HL-60 (cell line): ENCODE measurements around the gene BTG1.

ENCODE experiments used
- GABPA ChIP-seq: IDR thresholded peaks from 2 replicates; pipeline ENCODE4 v1.6.1; 2012; ENCODE audit warnings: low read depth
- POLR2AphosphoS5 ChIP-seq: IDR thresholded peaks from 2 replicates; pipeline ENCODE4 v1.6.1; 2012; ENCODE audit warnings: low read depth
- SPI1 ChIP-seq: IDR thresholded peaks from 2 replicates; pipeline ENCODE4 v1.6.1; 2012; ENCODE audit warnings: low read depth, mild to moderate bottlenecking, borderline replicate concordance
- TF ChIP-seq, protein P1 (sequence below): IDR thresholded peaks from one replicate; pipeline ENCODE4 v1.5.1; 2011; ENCODE audit warnings: low read length, control low read depth, inconsistent platforms; ENCODE audit not compliant: insufficient read depth
- TF ChIP-seq, protein P2 (sequence below): IDR thresholded peaks from 2 replicates; pipeline ENCODE4 v1.6.1; 2012; ENCODE audit warnings: low read depth; ENCODE audit not compliant: insufficient replicate concordance

DNA sequence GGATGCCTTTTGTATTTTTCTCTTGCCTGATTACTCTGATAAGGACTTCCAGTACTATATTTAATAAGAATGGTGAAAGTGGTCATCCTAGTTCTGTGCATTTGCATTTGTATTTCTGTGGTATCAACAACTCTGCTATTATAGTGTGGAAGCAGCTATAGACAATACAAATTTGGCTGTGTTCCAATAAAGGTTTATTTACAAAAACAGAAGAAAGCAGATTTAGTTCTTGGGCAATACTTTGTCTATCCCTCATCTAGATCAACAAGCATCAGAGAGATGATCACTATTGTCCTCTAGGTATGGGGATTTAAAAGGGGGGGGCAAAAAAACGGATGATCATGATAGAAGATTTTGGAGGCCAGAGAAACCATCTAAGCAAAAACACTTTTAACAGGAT is 19.1 kb upstream of the BTG1 start:
- TF ChIP-seq, protein P1, sequence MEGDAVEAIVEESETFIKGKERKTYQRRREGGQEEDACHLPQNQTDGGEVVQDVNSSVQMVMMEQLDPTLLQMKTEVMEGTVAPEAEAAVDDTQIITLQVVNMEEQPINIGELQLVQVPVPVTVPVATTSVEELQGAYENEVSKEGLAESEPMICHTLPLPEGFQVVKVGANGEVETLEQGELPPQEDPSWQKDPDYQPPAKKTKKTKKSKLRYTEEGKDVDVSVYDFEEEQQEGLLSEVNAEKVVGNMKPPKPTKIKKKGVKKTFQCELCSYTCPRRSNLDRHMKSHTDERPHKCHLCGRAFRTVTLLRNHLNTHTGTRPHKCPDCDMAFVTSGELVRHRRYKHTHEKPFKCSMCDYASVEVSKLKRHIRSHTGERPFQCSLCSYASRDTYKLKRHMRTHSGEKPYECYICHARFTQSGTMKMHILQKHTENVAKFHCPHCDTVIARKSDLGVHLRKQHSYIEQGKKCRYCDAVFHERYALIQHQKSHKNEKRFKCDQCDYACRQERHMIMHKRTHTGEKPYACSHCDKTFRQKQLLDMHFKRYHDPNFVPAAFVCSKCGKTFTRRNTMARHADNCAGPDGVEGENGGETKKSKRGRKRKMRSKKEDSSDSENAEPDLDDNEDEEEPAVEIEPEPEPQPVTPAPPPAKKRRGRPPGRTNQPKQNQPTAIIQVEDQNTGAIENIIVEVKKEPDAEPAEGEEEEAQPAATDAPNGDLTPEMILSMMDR = no peak
- TF ChIP-seq SPI1 (no peak), POLR2AphosphoS5 (no peak), GABPA (no peak)
- TF ChIP-seq, protein P2, sequence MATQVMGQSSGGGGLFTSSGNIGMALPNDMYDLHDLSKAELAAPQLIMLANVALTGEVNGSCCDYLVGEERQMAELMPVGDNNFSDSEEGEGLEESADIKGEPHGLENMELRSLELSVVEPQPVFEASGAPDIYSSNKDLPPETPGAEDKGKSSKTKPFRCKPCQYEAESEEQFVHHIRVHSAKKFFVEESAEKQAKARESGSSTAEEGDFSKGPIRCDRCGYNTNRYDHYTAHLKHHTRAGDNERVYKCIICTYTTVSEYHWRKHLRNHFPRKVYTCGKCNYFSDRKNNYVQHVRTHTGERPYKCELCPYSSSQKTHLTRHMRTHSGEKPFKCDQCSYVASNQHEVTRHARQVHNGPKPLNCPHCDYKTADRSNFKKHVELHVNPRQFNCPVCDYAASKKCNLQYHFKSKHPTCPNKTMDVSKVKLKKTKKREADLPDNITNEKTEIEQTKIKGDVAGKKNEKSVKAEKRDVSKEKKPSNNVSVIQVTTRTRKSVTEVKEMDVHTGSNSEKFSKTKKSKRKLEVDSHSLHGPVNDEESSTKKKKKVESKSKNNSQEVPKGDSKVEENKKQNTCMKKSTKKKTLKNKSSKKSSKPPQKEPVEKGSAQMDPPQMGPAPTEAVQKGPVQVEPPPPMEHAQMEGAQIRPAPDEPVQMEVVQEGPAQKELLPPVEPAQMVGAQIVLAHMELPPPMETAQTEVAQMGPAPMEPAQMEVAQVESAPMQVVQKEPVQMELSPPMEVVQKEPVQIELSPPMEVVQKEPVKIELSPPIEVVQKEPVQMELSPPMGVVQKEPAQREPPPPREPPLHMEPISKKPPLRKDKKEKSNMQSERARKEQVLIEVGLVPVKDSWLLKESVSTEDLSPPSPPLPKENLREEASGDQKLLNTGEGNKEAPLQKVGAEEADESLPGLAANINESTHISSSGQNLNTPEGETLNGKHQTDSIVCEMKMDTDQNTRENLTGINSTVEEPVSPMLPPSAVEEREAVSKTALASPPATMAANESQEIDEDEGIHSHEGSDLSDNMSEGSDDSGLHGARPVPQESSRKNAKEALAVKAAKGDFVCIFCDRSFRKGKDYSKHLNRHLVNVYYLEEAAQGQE = no peak
